CD14-positive monocyte (primary cell): ENCODE data around the gene BRINP3. TPM values are rescaled to one million over a fixed set of nuclear protein-coding genes. Genes with fewer than 3 reads are reported as not detected.

ENCODE experiments used
- DNase-seq, 3 donors: peaks; one replicate each; pipeline ENCODE4 v3.0.0-alpha.2; 2011 to 2022
- H2AFZ ChIP-seq: 2 replicates; pipeline ENCODE4 v1.6.0; 2012; ENCODE audit warnings: mild to moderate bottlenecking, low read depth, low read length, inconsistent platforms; ENCODE audit not compliant: insufficient read depth, poor library complexity, severe bottlenecking
- H3K27ac ChIP-seq, 2 donors: 1 replicate in 1 of 2; 2 replicates in 1 of 2; pipeline ENCODE4 v1.5.1; 2012 to 2013; ENCODE audit warnings: low read length in 2 of 2, control low read depth in 1 of 2, inconsistent platforms in 1 of 2, low read depth in 1 of 2, mild to moderate bottlenecking in 1 of 2
- H3K27me3 ChIP-seq, 2 donors: one replicate each; pipeline versions ENCODE4 v1.6.0 to v1.6.1; 2011 to 2013; ENCODE audit warnings: low read length in 2 of 2; ENCODE audit not compliant: control insufficient read depth in 2 of 2, insufficient read depth in 2 of 2
- H3K36me3 ChIP-seq, 2 donors: replicated peaks in 1 of 2; 1 replicate in 1 of 2; 2 replicates in 1 of 2; pipeline versions ENCODE4 v1.5.1 to v1.6.1; 2012 to 2013; ENCODE audit warnings: low read length in 2 of 2, control low read depth in 1 of 2, inconsistent platforms in 1 of 2, mild to moderate bottlenecking in 1 of 2; ENCODE audit not compliant: insufficient read depth in 2 of 2, control insufficient read depth in 1 of 2
- H3K4me1 ChIP-seq, 2 donors: 1 replicate in 1 of 2; 2 replicates in 1 of 2; pipeline versions ENCODE4 v1.5.1 to v1.6.1; 2012 to 2013; ENCODE audit warnings: low read length in 2 of 2, control low read depth in 1 of 2, inconsistent platforms in 1 of 2, mild to moderate bottlenecking in 1 of 2, moderate library complexity in 1 of 2; ENCODE audit not compliant: insufficient read depth in 2 of 2, control insufficient read depth in 1 of 2
- H3K4me2 ChIP-seq: replicated peaks from 2 replicates; pipeline ENCODE3; 2012; ENCODE audit warnings: low read length, moderate library complexity, mild to moderate bottlenecking; ENCODE audit not compliant: poor library complexity, severe bottlenecking; ENCODE audit errors: extremely low read depth
- H3K4me3 ChIP-seq, 3 experiments: fragments of 200-600 bp in 1 of 3; sonication (generic) in 1 of 3; replicated peaks in 1 of 3; 1 replicate in 2 of 3; 2 replicates in 1 of 3; pipeline ENCODE4 v1.5.1; 2011 to 2013; ENCODE audit warnings: low read length in 3 of 3, mild to moderate bottlenecking in 3 of 3, control low read depth in 2 of 3, low read depth in 2 of 3, inconsistent platforms in 1 of 3, moderate library complexity in 1 of 3
- H3K79me2 ChIP-seq: 2 replicates; pipeline ENCODE4 v1.6.0; 2012; ENCODE audit warnings: mild to moderate bottlenecking, control low read depth, inconsistent platforms, low read length, moderate library complexity; ENCODE audit not compliant: insufficient read depth
- H3K9ac ChIP-seq: 2 replicates; pipeline ENCODE4 v1.6.0; 2017; ENCODE audit warnings: low read length, mild to moderate bottlenecking; ENCODE audit not compliant: insufficient read depth, poor library complexity, severe bottlenecking
- H3K9me3 ChIP-seq, 2 donors: replicated peaks in 1 of 2; 1 replicate in 1 of 2; 2 replicates in 1 of 2; pipeline versions ENCODE4 v1.5.1 to v1.6.1; 2012 to 2013; ENCODE audit warnings: low read length in 2 of 2, control low read depth in 1 of 2; ENCODE audit not compliant: control insufficient read depth in 1 of 2, insufficient read depth in 1 of 2
- H4K20me1 ChIP-seq: 2 replicates; pipeline ENCODE4 v1.6.0; 2012; ENCODE audit warnings: mild to moderate bottlenecking, low read length, control low read depth, moderate library complexity; ENCODE audit not compliant: insufficient read depth
- H3K27ac Mint-ChIP-seq, 7 donors: one replicate each; pipeline ENCODE4 v1.8.0; 2020; ENCODE audit warnings: mild to moderate bottlenecking in 7 of 7, mixed read lengths in 7 of 7, moderate library complexity in 6 of 7, inconsistent platforms in 2 of 7
- H3K27me3 Mint-ChIP-seq, 3 donors: one replicate each; pipeline ENCODE4 v1.8.0; 2021 to 2022; ENCODE audit warnings: low read depth in 3 of 3, mild to moderate bottlenecking in 3 of 3, mixed read lengths in 3 of 3, moderate library complexity in 3 of 3, inconsistent platforms in 1 of 3
- H3K36me3 Mint-ChIP-seq, 2 donors: one replicate each; pipeline ENCODE4 v1.8.0; 2020; ENCODE audit warnings: mixed read lengths in 2 of 2, inconsistent platforms in 1 of 2, mild to moderate bottlenecking in 1 of 2
- H3K4me1 Mint-ChIP-seq: one replicate; pipeline ENCODE4 v1.8.0; 2020; ENCODE audit warnings: mild to moderate bottlenecking, mixed read lengths
- H3K4me3 Mint-ChIP-seq, 2 donors: one replicate each; pipeline ENCODE4 v1.8.0; 2020; ENCODE audit warnings: mild to moderate bottlenecking in 2 of 2, mixed read lengths in 2 of 2, moderate library complexity in 1 of 2
- H3K9me3 Mint-ChIP-seq, 7 donors: one replicate each; pipeline ENCODE4 v1.8.0; 2020 to 2022; ENCODE audit warnings: mixed read lengths in 7 of 7, mild to moderate bottlenecking in 6 of 7, moderate library complexity in 6 of 7, inconsistent platforms in 2 of 7
- WGBS: methylation state at CpG from one replicate; pipeline ENCODE4 v1.1.5; 2013; ENCODE audit warnings: missing lambda C conversion rate; ENCODE audit not compliant: insufficient coverage; 5-methylcytosine and 5-hydroxymethylcytosine counted together
- intact Hi-C, 2 donors: fragments of 100-400 bp; cut with micrococcal nuclease; formaldehyde crosslinking; loops; one replicate each; pipeline versions ENCODE4 v1.15.0 to v1.15.1; 2023
- polyA plus RNA-seq, 3 donors: library from polyadenylated mRNA; depleted of rRNA in 1 of 3; unstranded in 2 of 3; stranded (reverse) in 1 of 3; fragments of 300-500 nt in 2 of 3; fragments of >200 nt in 1 of 3; fragmentation: Illumina TruSeq in 2 of 3; gene quantifications; 1 replicate in 2 of 3; 2 replicates in 1 of 3; pipeline ENCODE4 v1.2.3, GENCODE V29; 2012 to 2021
- TF ChIP-seq, protein P1 (sequence below): fragments of 200-600 bp; IDR thresholded peaks from one replicate; pipeline ENCODE4 v1.8.0; 2022; ENCODE audit warnings: antibody characterized with exemption, mild to moderate bottlenecking

The BRINP3 gene
- polyA plus RNA-seq, 3 donors = not detected

GRCh38 chr1:190179817-190180216 is 297.8 kb downstream of the BRINP3 start:
- intact Hi-C loops = no loop called here
- no CpG with 5 or more reads among the region's 3 CpGs for WGBS
- Histone ChIP-seq H3K36me3 (no peaks in the 10 kb centered on the region), H4K20me1 (no peaks in the 10 kb centered on the region), H3K79me2 (no peaks in the 10 kb centered on the region), H3K4me3 (no peak overlapping the region), H3K9me3 (no peaks in the 10 kb centered on the region), H3K4me2 (no peak overlapping the region), H2AFZ (no peak overlapping the region), H3K27me3 (no peaks in the 10 kb centered on the region), H3K4me1 (no peaks in the 10 kb centered on the region), H3K9ac (no peak overlapping the region), H3K27ac (no peak overlapping the region)
- H3K4me1 Mint-ChIP-seq = no peaks in the 10 kb centered on the region
- H3K9me3 Mint-ChIP-seq = peaks cover 0 to 2% (median 0%) of the 10 kb centered on the region in 7 donors
- H3K27me3 Mint-ChIP-seq = no peaks in the 10 kb centered on the region
- no peaks in the 10 kb centered on the region for H3K36me3 Mint-ChIP-seq
- TF ChIP-seq, protein P1, sequence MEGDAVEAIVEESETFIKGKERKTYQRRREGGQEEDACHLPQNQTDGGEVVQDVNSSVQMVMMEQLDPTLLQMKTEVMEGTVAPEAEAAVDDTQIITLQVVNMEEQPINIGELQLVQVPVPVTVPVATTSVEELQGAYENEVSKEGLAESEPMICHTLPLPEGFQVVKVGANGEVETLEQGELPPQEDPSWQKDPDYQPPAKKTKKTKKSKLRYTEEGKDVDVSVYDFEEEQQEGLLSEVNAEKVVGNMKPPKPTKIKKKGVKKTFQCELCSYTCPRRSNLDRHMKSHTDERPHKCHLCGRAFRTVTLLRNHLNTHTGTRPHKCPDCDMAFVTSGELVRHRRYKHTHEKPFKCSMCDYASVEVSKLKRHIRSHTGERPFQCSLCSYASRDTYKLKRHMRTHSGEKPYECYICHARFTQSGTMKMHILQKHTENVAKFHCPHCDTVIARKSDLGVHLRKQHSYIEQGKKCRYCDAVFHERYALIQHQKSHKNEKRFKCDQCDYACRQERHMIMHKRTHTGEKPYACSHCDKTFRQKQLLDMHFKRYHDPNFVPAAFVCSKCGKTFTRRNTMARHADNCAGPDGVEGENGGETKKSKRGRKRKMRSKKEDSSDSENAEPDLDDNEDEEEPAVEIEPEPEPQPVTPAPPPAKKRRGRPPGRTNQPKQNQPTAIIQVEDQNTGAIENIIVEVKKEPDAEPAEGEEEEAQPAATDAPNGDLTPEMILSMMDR = no peak
- DNase-seq = no peak
- no peak overlapping the region for H3K4me3 Mint-ChIP-seq
- H3K27ac Mint-ChIP-seq = no peak overlapping the region

GRCh38 chr1:190178827-190179226 is 298.8 kb downstream of the BRINP3 start:
- intact Hi-C loops = no loop called here
- peaks cover 0 to 1% (median 0%) of the 10 kb centered on the region in 7 donors for H3K9me3 Mint-ChIP-seq
- no CpG with 5 or more reads among the region's 2 CpGs for WGBS

More at GRCh38 chr1:190178827-190179226, 298.8 kb downstream of the BRINP3 start:
- TF ChIP-seq, protein P1 = no peak
- Histone ChIP-seq H3K9me3 (no peaks in the 10 kb centered on the region), H3K27ac (no peak overlapping the region), H3K36me3 (no peaks in the 10 kb centered on the region), H4K20me1 (no peaks in the 10 kb centered on the region), H3K9ac (no peak overlapping the region), H3K27me3 (no peaks in the 10 kb centered on the region), H3K79me2 (no peaks in the 10 kb centered on the region), H2AFZ (no peak overlapping the region), H3K4me2 (no peak overlapping the region), H3K4me1 (no peaks in the 10 kb centered on the region), H3K4me3 (no peak overlapping the region)
- no peaks in the 10 kb centered on the region for H3K4me1 Mint-ChIP-seq
- no peak overlapping the region for H3K27ac Mint-ChIP-seq
- H3K4me3 Mint-ChIP-seq = no peak overlapping the region
- no peaks in the 10 kb centered on the region for H3K36me3 Mint-ChIP-seq
- DNase-seq = no peak
- H3K27me3 Mint-ChIP-seq = no peaks in the 10 kb centered on the region
